Measurements from ENCODE around the gene TRIO.

Gene TRIO

GRCh38 chr5:14447958-14448911, 305.1 kb downstream of the TRIO start:
- DNase-seq, result no peak

- no peak for DNase-seq
Measured at GRCh38 chr5:14449052-14449661, 306.0 kb downstream of the TRIO start.

DNA sequence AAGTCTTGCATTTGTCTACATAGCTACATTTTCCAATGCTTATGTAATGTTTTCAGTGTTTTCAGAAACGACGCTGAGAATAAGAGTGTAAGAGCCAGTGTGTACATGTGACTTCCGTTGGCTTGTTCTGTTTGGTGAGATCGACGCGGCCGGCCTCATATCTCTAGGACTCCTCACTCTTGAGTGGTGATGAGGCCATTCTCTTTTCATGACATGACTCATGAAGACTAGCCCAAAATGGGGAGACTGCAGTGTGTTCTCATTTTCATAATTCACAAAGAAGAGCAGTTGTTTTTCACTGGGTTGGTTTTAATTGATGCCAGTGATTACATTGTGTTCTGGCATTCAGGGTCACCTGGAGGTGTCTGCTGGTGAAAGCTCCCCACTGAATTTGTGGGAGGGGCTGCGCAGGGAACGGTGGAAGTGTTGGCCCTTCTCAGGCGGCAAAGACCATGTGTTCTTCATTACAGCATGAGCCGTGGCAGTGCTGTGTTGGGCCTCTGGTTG, 306.9 kb downstream of the TRIO start:
- no peak for DNase-seq

DNA sequence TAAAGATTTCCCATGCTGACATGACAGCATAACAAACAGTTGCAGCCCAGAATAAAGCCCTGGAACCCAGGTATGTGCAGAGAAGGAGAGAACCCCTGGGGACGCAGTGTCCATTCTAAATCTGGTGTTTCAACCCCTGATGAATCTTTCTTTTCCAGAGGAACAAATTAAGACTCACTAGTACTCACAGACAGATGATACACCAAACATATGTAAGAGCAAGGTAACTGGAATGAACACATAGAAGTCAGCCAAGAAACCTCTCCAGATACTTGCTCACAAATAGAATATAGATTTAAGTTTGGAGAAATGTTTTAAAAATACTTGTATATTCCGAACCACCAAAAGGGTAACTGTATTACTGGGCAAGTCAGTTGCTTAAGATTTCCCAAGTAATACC, 307.6 kb downstream of the TRIO start:
- no peak for DNase-seq

DNA sequence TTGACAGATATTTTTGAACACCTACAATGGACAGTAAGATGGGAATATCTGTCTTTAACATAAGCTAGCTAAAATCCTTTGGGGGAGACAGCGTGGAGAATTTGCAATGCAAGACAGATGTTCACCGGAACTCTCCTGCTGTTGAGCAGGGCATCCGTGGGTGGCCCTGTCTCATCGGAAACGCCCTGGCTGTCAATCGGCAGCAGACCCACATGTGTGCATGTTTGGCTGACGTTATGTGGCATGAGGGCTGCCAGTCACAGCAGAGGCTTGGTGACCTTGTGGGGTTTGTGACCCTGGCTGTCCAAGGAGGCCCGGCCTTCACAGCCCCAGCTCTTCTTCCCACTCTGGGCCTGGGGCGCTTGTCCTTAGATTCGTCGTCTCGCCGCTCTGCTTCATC, 308.7 kb downstream of the TRIO start:
- DNase-seq, result no peak

- no peak for DNase-seq
Measured at GRCh38 chr5:14452685-14453454, 309.7 kb downstream of the TRIO start.

- DNase-seq, result no peak
Measured at GRCh38 chr5:14453481-14453880, 310.3 kb downstream of the TRIO start.

GRCh38 chr5:14455814-14456321, 312.7 kb downstream of the TRIO start:
- DNase-seq, result no peak

DNA sequence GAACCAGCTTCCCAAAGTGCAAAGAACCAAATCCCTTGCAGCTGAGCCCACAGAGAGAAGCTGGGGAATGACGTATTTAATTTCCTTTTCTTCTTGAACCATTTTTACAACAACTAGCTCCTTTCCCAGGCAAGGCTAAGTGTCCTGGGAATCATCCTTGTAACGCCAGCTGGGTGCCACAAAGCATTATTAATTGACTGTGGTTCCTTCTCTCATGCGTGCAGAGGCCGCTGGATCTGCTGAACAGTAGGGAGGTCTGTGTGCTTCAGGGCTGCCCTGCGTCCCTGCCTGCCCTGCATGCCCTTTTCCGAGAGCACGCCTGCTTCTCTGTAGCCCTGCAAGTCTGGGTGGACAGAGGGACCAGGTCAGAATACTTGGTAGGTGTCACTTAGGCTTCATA, 314.3 kb downstream of the TRIO start:
- no peak for DNase-seq

- no peak for DNase-seq
Measured at GRCh38 chr5:14458414-14458813, 315.3 kb downstream of the TRIO start.

- no peak for DNase-seq
Measured at GRCh38 chr5:14460844-14461398, 317.8 kb downstream of the TRIO start.

DNA sequence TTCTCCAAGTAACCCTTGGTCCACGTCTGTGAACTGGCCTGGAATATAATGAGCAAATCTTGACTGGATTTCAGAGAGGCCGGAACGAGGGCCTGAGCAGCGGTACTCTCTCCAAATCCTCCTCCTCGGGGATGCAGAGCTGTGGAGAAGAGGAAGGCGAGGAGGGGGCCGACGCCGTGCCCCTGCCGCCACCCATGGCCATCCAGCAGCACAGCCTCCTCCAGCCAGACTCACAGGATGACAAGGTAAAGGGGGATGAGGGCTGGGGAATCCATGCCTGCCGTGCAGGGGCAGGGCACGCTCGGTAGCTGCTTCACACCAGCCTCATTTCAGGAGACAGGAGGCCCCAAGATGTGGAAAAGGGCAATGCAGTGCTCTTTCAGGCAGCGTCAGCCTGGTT, 319.5 kb downstream of the TRIO start:
- DNase-seq, result no peak

GRCh38 chr5:14463629-14464028, 320.5 kb downstream of the TRIO start:
- no peak for DNase-seq

GRCh38 chr5:14464096-14464495, 321.0 kb downstream of the TRIO start:
- DNase-seq, result no peak

- DNase-seq, result no peak
Measured at GRCh38 chr5:14464671-14465070, 321.5 kb downstream of the TRIO start.

DNA sequence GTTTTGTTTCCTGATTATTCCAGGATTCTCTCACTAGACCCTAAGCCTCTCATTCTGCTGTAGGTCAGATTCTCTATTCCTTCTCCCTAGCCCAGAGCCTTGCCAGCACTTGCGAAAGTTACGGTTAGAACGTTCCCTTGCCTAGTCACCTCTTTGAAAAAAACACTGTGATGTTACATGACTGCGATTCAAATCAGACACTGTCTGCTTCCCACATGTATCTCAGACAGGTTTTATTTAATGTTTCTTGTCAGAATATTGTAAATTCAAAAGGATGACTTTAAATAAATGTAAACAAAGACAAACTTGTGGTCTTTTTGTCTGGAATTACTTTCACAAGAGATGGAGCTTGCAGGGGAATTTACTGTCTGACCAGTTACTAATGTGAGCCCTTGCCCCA, 322.0 kb downstream of the TRIO start:
- no peak for DNase-seq

GRCh38 chr5:14465776-14466175, 322.6 kb downstream of the TRIO start:
- no peak for DNase-seq

DNA sequence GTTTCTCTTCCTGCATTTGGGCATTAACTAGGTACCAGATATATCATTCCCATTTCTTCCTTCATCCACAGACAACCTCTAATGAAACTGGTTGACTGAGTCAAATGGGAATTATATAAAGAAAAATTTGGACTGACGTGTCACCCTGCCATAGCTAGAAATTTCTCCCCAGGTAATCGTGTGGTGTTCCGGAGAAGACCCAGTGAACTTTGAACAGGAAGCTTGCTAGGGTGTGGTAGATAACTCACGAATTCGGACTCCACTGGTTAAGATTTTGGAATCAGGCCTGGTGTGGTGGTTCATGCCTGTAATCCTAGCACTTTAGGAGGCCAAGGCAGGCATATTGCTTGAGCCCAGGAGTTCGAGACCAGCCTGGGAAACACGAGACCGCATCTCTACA, 324.1 kb downstream of the TRIO start:
- no peak for DNase-seq

GRCh38 chr5:14467886-14468285, 324.7 kb downstream of the TRIO start:
- no peak for DNase-seq

DNA sequence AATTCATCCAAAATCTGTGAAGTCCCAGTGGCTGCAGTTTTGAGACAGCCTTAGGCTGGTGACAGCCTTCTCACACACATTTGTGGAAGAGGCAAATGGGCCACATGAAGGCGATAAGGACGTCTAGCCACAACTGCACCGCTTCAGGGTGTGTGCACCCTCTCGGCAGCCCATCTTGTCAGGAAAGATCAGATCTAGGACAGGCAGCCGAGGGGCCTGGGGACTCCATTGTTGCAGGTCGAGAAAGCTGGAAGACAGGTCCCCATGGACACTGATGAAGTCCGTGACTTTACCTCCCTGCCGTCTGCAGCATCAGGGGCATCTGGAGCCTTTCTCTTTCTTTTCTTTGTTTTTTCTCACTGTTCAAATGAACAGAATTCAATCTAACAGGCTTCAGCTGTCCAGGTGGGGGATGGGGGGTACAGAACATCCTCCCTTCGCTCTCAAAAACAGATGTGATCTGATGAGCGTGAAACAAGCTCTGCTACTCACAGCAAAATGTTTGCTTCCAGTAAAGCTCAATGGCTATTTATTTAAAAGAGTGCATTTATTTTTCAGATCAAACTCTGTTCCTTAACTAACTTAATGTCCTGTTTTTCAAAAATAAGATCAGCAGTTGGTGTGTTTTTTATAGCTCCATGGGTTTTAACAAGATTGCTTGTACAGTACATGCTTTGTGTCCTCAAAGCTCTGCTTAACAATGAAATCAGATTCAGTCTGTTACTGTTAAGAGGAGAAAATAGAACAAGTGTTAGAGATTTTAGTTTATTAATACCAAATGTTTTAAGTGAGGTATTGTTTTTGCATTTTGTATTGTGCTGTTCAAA, 326.6 kb downstream of the TRIO start:
- DNase-seq, result no peak

DNA sequence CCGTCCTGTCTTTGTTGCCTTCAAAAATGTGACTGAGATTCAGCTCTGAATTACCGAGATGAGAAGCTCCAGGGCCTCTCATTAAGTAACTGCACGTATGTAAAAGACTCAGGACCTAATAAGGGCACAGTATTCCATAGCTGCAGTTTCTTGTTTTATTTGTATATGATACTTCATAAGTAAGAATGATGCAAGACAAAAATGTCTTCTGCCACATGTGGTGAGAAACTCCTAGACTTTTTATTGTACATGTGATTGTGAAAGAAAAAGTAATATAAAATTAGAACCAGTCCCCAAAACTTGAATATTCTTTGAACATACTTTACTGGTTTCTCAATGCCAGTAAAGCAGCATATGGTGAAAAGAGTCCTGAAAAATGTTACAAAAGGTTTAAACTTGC, 328.4 kb downstream of the TRIO start:
- no peak for DNase-seq

DNA sequence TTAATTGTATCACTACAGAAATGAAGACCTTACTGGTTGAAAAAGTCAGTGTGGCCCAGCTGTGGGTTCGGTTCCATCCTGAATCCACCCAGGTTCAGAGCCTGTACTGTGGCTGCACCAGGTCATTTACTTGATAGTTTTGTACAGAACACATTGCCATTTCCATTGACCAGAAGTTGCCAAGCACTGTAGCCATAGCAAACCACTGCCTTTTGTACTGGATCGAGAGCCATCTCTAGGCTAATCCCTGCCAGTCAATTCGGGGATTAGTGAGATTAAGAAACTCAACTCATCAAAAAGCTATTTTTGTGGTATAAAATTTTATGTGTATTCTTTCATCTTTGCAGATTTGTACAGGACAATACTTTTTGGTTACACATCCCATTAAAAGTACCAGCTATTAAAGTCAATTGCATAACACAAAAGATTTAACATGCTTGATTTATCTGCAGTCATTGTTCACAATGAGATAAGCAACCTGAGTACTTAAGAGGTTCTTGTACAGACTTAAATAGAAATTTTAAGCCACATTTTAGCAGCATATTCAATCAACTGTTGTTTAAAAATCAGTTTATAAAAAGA, 329.9 kb downstream of the TRIO start:
- no peak for DNase-seq

All from activated CD4-positive, alpha-beta T cell treated with anti-CD3 and anti-CD28 coated beads for 48 hours (primary cell).